Caco-2 (cell line): Measurements from ENCODE around the gene GAA. TPM values are rescaled to one million over a fixed set of nuclear protein-coding genes. Genes with fewer than 3 reads are reported as not detected.

ENCODE experiments used
- BruUV-seq: library from RNA; stranded (reverse); fragments of 400-500 nt; replicated peaks from 2 replicates; lab custom pipeline; 2021; lab: Mats Ljungman, UMichigan
- CTCF ChIA-PET: fragments of 300-600 bp; sonication (Branson Sonifier 250); formaldehyde crosslinking; loops from one replicate; lab custom pipeline; 2022; ENCODE audit warnings: antibody characterized with exemption; lab: Charles Lee
- POLR2A ChIA-PET: fragments of 300-600 bp; sonication (Branson Sonifier 250); formaldehyde crosslinking; loops from one replicate; lab custom pipeline; 2022; ENCODE audit warnings: antibody characterized with exemption; lab: Charles Lee
- DNase-seq, 2 experiments: peaks; one replicate each; pipeline versions ENCODE4 v3.0.0 to v3.0.0-alpha.2; 2020 to 2022
- H3K27me3 ChIP-seq: replicated peaks from 2 replicates; pipeline ENCODE4 v1.6.0; 2011; ENCODE audit warnings: low read length; ENCODE audit not compliant: control insufficient read depth, insufficient read depth
- H3K36me3 ChIP-seq: 2 replicates; pipeline ENCODE4 v1.5.1; 2011; ENCODE audit warnings: low read length; ENCODE audit not compliant: control insufficient read depth, insufficient read depth
- H3K4me1 ChIP-seq: fragments of 250-450 bp; sonication (Bioruptor Pico); 2 replicates; pipeline ENCODE4 v1.5.1; 2020; ENCODE audit warnings: mild to moderate bottlenecking
- H3K4me3 ChIP-seq: 2 replicates; pipeline ENCODE4 v1.5.1; 2011; ENCODE audit warnings: low read depth, mild to moderate bottlenecking, control low read depth, low read length
- H3K9me3 ChIP-seq: fragments of 250-450 bp; sonication (Bioruptor Pico); 2 replicates; pipeline ENCODE4 v1.5.1; 2020; ENCODE audit warnings: mild to moderate bottlenecking, moderate library complexity
- H3K27ac Mint-ChIP-seq: one replicate; pipeline ENCODE4 v1.8.0; 2022; ENCODE audit warnings: mixed read lengths; ENCODE audit not compliant: unreplicated experiment
- H3K27me3 Mint-ChIP-seq: one replicate; pipeline ENCODE4 v1.8.0; 2022; ENCODE audit warnings: mixed read lengths; ENCODE audit not compliant: insufficient read depth, unreplicated experiment
- H3K36me3 Mint-ChIP-seq: one replicate; pipeline ENCODE4 v1.8.0; 2022; ENCODE audit warnings: mild to moderate bottlenecking, mixed read lengths; ENCODE audit not compliant: insufficient read depth, unreplicated experiment
- H3K4me1 Mint-ChIP-seq: one replicate; pipeline ENCODE4 v1.8.0; 2022; ENCODE audit warnings: low read depth, mixed read lengths; ENCODE audit not compliant: unreplicated experiment
- H3K4me3 Mint-ChIP-seq: one replicate; pipeline ENCODE4 v1.8.0; 2022; ENCODE audit warnings: mild to moderate bottlenecking, moderate library complexity, mixed read lengths; ENCODE audit not compliant: unreplicated experiment
- H3K9me3 Mint-ChIP-seq: one replicate; pipeline ENCODE4 v1.8.0; 2022; ENCODE audit warnings: mixed read lengths; ENCODE audit not compliant: unreplicated experiment
- intact Hi-C: fragments of 100-400 bp; cut with micrococcal nuclease; formaldehyde crosslinking; loops from one replicate; pipeline ENCODE4 v1.10.0; 2022; ENCODE audit not compliant: unreplicated experiment
- total RNA-seq: library from RNA; stranded (reverse); gene quantifications from 2 replicates; pipeline ENCODE4 v1.2.3, GENCODE V29; 2022
- TF ChIP-seq, protein P1 (sequence below), 2 experiments: fragments of 200-600 bp in 1 of 2; IDR thresholded peaks; 1 replicate in 1 of 2; 2 replicates in 1 of 2; pipeline versions ENCODE4 v1.5.1 to v1.8.0; 2011 to 2022; ENCODE audit warnings: antibody characterized with exemption in 1 of 2, control low read depth in 1 of 2, inconsistent platforms in 1 of 2, low read depth in 1 of 2, low read length in 1 of 2, mild to moderate bottlenecking in 1 of 2, moderate library complexity in 1 of 2; ENCODE audit not compliant: insufficient read depth in 1 of 2, severe bottlenecking in 1 of 2, unreplicated experiment in 1 of 2

The GAA gene
- total RNA-seq, 1 experiment from 2014 or later = 42.4 TPM

DNA sequence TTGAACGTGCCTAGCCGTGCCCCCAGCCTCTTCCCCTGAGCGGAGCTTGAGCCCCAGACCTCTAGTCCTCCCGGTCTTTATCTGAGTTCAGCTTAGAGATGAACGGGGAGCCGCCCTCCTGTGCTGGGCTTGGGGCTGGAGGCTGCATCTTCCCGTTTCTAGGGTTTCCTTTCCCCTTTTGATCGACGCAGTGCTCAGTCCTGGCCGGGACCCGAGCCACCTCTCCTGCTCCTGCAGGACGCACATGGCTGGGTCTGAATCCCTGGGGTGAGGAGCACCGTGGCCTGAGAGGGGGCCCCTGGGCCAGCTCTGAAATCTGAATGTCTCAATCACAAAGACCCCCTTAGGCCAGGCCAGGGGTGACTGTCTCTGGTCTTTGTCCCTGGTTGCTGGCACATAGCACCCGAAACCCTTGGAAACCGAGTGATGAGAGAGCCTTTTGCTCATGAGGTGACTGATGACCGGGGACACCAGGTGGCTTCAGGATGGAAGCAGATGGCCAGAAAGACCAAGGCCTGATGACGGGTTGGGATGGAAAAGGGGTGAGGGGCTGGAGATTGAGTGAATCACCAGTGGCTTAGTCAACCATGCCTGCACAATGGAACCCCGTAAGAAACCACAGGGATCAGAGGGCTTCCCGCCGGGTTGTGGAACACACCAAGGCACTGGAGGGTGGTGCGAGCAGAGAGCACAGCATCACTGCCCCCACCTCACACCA lies 724 bp downstream of the GAA start:
- Histone ChIP-seq H3K9me3 (no peaks in the 10 kb centered on the region), H3K4me3 (peak overlapping the region; percentile 97), H3K4me1 (peaks cover 9% of the 10 kb centered on the region), H3K27me3 (no peaks in the 10 kb centered on the region; the same call in 1 of the 2 replicates), H3K36me3 (no peaks in the 10 kb centered on the region)
- POLR2A ChIA-PET = interaction anchor here (0.6 to 1.5 kb wide), 5 partner anchors 44 to 390 kb away, joined by 3 to 16 read pairs (median 3); no protein-coding TSS in a partner anchor
- Mint-ChIP-seq H3K4me1 (peaks cover 6% of the 10 kb centered on the region), H3K27ac (peak overlapping the region; percentile 81), H3K9me3 (no peaks in the 10 kb centered on the region), H3K36me3 (peaks cover 8% of the 10 kb centered on the region), H3K4me3 (peak overlapping the region; percentile 86), H3K27me3 (no peaks in the 10 kb centered on the region)
- intact Hi-C loops = loop anchor here (1.0 to 10.0 kb wide), 2 partner anchors 22 to 177 kb away; no protein-coding TSS in a partner anchor
- TSS peak; percentile 57 for BruUV-seq
- DNase-seq = peak; percentile 24 to 38
- TF ChIP-seq, protein P1, sequence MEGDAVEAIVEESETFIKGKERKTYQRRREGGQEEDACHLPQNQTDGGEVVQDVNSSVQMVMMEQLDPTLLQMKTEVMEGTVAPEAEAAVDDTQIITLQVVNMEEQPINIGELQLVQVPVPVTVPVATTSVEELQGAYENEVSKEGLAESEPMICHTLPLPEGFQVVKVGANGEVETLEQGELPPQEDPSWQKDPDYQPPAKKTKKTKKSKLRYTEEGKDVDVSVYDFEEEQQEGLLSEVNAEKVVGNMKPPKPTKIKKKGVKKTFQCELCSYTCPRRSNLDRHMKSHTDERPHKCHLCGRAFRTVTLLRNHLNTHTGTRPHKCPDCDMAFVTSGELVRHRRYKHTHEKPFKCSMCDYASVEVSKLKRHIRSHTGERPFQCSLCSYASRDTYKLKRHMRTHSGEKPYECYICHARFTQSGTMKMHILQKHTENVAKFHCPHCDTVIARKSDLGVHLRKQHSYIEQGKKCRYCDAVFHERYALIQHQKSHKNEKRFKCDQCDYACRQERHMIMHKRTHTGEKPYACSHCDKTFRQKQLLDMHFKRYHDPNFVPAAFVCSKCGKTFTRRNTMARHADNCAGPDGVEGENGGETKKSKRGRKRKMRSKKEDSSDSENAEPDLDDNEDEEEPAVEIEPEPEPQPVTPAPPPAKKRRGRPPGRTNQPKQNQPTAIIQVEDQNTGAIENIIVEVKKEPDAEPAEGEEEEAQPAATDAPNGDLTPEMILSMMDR (IDR thresholded peaks at IDR 0.05; ENCODE audit: insufficient read depth in 1 of 2, low read depth in 1 of 2, low read length in 1 of 2, severe bottlenecking in 1 of 2, unreplicated experiment in 1 of 2) = no peak
- CTCF ChIA-PET = interaction anchor here (0.6 to 2.5 kb wide), 26 partner anchors 9 to 1027 kb away, joined by 3 to 37 read pairs (median 4); partner anchors contain the start of genes CBX8, ENGASE, SGSH and SLC26A11

DNA sequence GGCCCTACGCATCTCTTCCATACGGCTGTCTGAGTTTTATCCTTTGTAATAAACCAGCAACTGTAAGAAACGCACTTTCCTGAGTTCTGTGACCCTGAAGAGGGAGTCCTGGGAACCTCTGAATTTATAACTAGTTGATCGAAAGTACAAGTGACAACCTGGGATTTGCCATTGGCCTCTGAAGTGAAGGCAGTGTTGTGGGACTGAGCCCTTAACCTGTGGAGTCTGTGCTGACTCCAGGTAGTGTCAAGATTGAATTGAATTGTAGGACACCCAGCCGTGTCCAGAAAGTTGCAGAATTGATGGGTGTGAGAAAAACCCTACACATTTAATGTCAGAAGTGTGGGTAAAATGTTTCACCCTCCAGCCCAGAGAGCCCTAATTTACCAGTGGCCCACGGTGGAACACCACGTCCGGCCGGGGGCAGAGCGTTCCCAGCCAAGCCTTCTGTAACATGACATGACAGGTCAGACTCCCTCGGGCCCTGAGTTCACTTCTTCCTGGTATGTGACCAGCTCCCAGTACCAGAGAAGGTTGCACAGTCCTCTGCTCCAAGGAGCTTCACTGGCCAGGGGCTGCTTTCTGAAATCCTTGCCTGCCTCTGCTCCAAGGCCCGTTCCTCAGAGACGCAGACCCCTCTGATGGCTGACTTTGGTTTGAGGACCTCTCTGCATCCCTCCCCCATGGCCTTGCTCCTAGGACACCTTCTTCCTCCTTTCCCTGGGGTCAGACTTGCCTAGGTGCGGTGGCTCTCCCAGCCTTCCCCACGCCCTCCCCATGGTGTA lies 1.5 kb downstream of the GAA start:
- H3K4me3 Mint-ChIP-seq = peak overlapping the region; percentile 86
- peak overlapping the region; percentile 97; the same call in 1 of the 2 replicates for H3K4me3 ChIP-seq
- intact Hi-C loops = loop anchor here (10.0 kb wide), 1 partner anchor 178 kb away; no protein-coding TSS in a partner anchor

More for the DNA sequence above, 1.5 kb downstream of the GAA start:
- H3K9me3 Mint-ChIP-seq = no peaks in the 10 kb centered on the region
- H3K27me3 ChIP-seq = no peaks in the 10 kb centered on the region; the same call in 1 of the 2 replicates
- no peaks in the 10 kb centered on the region for H3K27me3 Mint-ChIP-seq
- ChIA-PET CTCF (interaction anchor here (2.5 kb wide), 1 partner anchor 21 kb away, joined by 37 read pairs; no protein-coding TSS in a partner anchor), POLR2A (no interaction called here)
- DNase-seq = no peak
- no peaks in the 10 kb centered on the region for H3K36me3 ChIP-seq
- no peak overlapping the region for H3K27ac Mint-ChIP-seq
- H3K4me1 ChIP-seq = peaks cover 9% of the 10 kb centered on the region
- H3K4me1 Mint-ChIP-seq = peaks cover 6% of the 10 kb centered on the region
- H3K9me3 ChIP-seq = no peaks in the 10 kb centered on the region
- H3K36me3 Mint-ChIP-seq = peaks cover 8% of the 10 kb centered on the region
- TF ChIP-seq, protein P1 (IDR thresholded peaks at IDR 0.05; ENCODE audit: insufficient read depth in 1 of 2, low read depth in 1 of 2, low read length in 1 of 2, severe bottlenecking in 1 of 2, unreplicated experiment in 1 of 2) = no peak
- no TSS peak for BruUV-seq
